Measurements from ENCODE around the gene LDLRAD4. TPM values are rescaled to one million over a fixed set of nuclear protein-coding genes. Genes with fewer than 3 reads are reported as not detected.

LDLRAD4 gene
- polyA plus RNA-seq, 4 donors = 2.7 to 17.6 (median 7.0) TPM

DNA sequence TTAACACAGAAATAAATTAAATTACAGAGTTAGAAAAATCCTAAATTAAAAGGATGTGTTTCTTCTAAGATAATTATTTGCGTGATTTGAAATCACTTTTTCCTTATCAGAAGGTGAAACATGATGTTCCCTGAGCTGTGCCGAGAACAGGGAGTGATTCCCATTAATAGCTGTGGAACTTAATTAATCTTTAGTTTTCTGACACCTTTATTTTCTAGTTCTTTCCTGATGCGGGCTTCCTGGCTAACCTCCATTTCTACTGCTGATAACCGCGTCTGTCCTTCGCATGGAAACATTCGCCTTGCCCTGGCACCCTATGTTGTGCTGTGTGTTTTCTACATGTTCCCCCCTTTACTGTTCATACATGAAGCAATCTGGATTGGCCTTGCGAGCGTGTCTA lies 334.9 kb downstream of the LDLRAD4 start:
- Histone ChIP-seq H3K9me3 (ENCODE audit: control insufficient read depth in 2 of 2, insufficient read depth in 1 of 2, low read depth in 1 of 2, low read length in 1 of 2) (no peaks in the 10 kb centered on the region), H3K36me3 (ENCODE audit: control insufficient read depth in 3 of 3, insufficient read depth in 2 of 3, low read depth in 1 of 3, low read length in 3 of 3) (no peaks in the 10 kb centered on the region), H3K27ac (ENCODE audit: low read depth in 1 of 3, low read length in 2 of 3) (no peak overlapping the region), H3K4me3 (ENCODE audit: low read depth in 1 of 3, low read length in 3 of 3) (no peak overlapping the region), H3K27me3 (ENCODE audit: control insufficient read depth in 3 of 3, insufficient read depth in 3 of 3, low read length in 3 of 3) (peaks cover 0 to 6% (median 0%) of the 10 kb centered on the region in 3 donors), H3K4me1 (ENCODE audit: control insufficient read depth in 3 of 3, insufficient read depth in 2 of 3, low read depth in 1 of 3, low read length in 2 of 3) (peaks cover 0 to 2% (median 0%) of the 10 kb centered on the region in 3 donors)
- no peak for FAIRE-seq
- 84 to 87% (median 84%) methylated on average over 9 of the region's 9 CpGs for WGBS, 3 donors
- no peak for DNase-seq

DNA sequence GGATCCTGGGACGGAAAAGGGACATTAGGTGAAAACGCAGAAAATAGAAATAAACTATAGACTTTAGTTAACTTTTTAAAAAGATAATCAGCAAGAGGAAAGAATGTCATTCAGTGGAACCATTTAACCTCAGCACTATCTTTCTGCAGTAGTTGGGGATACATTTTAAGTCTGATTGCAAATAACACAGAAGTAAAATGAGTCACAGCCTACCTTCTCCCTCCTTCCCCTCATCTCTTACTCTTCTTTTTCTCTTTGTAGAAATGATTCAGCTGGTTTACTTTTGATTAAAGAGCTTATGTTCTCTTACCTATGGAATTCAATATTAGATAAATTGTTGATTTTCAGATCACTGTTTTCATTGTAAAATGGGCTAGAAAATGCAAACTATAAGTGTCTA lies 336.6 kb downstream of the LDLRAD4 start:
- WGBS, 3 donors = 92 to 97% (median 96%) methylated on average over 2 of the region's 2 CpGs
- Histone ChIP-seq H3K4me1 (ENCODE audit: control insufficient read depth in 3 of 3, insufficient read depth in 2 of 3, low read depth in 1 of 3, low read length in 2 of 3) (peaks cover 0 to 3% (median 2%) of the 10 kb centered on the region in 3 donors), H3K36me3 (ENCODE audit: control insufficient read depth in 3 of 3, insufficient read depth in 2 of 3, low read depth in 1 of 3, low read length in 3 of 3) (no peaks in the 10 kb centered on the region), H3K27ac (ENCODE audit: low read depth in 1 of 3, low read length in 2 of 3) (no peak overlapping the region), H3K27me3 (ENCODE audit: control insufficient read depth in 3 of 3, insufficient read depth in 3 of 3, low read length in 3 of 3) (peaks cover 0 to 6% (median 0%) of the 10 kb centered on the region in 3 donors), H3K4me3 (ENCODE audit: low read depth in 1 of 3, low read length in 3 of 3) (no peak overlapping the region), H3K9me3 (ENCODE audit: control insufficient read depth in 2 of 2, insufficient read depth in 1 of 2, low read depth in 1 of 2, low read length in 1 of 2) (no peaks in the 10 kb centered on the region)
- DNase-seq (no peak), FAIRE-seq (no peak)

DNA sequence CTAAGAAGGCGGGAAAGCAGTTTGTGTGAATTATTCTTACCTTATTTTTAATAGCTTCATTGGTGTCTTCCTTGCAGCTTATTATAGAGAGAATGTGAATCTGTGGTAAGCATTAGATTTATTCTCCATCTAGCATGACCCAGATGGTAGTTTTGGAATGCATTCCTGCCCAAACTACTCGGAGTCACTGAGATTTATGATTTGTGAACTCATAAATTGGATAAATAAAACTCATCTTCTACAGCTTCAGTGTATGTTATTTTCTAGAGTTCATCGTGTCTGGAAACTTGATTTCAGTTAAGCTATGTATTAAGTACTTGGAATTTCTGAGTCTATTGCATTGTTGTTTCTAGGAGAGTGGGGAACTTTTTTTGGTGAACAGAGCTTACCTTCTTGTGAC lies 337.3 kb downstream of the LDLRAD4 start:
- DNase-seq (no peak), FAIRE-seq (no peak)
- H3K9me3 ChIP-seq (ENCODE audit: control insufficient read depth in 2 of 2, insufficient read depth in 1 of 2, low read depth in 1 of 2, low read length in 1 of 2) = no peaks in the 10 kb centered on the region
- H3K4me3 ChIP-seq (ENCODE audit: low read depth in 1 of 3, low read length in 3 of 3) = no peak overlapping the region
- H3K4me1 ChIP-seq (ENCODE audit: control insufficient read depth in 3 of 3, insufficient read depth in 2 of 3, low read depth in 1 of 3, low read length in 2 of 3) = peaks cover 0 to 3% (median 2%) of the 10 kb centered on the region in 3 donors
- 57 to 83% (median 79%) methylated on average over 3 of the region's 3 CpGs for WGBS, 3 donors
- no peaks in the 10 kb centered on the region for H3K36me3 ChIP-seq (ENCODE audit: control insufficient read depth in 3 of 3, insufficient read depth in 2 of 3, low read depth in 1 of 3, low read length in 3 of 3)
- H3K27me3 ChIP-seq (ENCODE audit: control insufficient read depth in 3 of 3, insufficient read depth in 3 of 3, low read length in 3 of 3) = peaks cover 0 to 4% (median 0%) of the 10 kb centered on the region in 3 donors
- H3K27ac ChIP-seq (ENCODE audit: low read depth in 1 of 3, low read length in 2 of 3) = no peak overlapping the region

DNA sequence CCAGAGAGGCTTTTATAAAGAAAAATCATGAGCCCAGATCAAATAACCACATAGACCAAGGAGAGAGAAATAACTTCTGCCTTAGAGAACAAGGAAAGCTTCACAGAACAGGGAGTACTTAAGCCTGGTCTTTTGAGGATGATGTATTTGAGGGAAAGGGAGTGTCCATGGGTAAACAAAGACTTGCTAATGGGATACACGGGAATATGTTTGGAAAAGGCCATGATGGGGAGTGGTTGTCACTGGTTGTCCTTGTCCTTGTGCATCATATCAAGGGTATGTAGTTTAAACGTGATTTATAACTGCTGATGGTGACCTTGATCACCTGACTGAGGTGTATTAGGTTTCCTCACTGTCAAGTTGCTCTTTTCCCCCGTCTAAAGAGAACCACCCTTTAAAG lies 337.9 kb downstream of the LDLRAD4 start:
- Histone ChIP-seq H3K27me3 (ENCODE audit: control insufficient read depth in 3 of 3, insufficient read depth in 3 of 3, low read length in 3 of 3) (peaks cover 0 to 4% (median 0%) of the 10 kb centered on the region in 3 donors), H3K36me3 (ENCODE audit: control insufficient read depth in 3 of 3, insufficient read depth in 2 of 3, low read depth in 1 of 3, low read length in 3 of 3) (no peaks in the 10 kb centered on the region), H3K27ac (ENCODE audit: low read depth in 1 of 3, low read length in 2 of 3) (no peak overlapping the region), H3K4me1 (ENCODE audit: control insufficient read depth in 3 of 3, insufficient read depth in 2 of 3, low read depth in 1 of 3, low read length in 2 of 3) (peaks cover 0 to 3% (median 2%) of the 10 kb centered on the region in 3 donors), H3K9me3 (ENCODE audit: control insufficient read depth in 2 of 2, insufficient read depth in 1 of 2, low read depth in 1 of 2, low read length in 1 of 2) (no peaks in the 10 kb centered on the region), H3K4me3 (ENCODE audit: low read depth in 1 of 3, low read length in 3 of 3) (no peak overlapping the region)
- 9 to 51% (median 38%) methylated on average over 3 of the region's 3 CpGs for WGBS, 3 donors
- DNase-seq (no peak), FAIRE-seq (no peak)

DNA sequence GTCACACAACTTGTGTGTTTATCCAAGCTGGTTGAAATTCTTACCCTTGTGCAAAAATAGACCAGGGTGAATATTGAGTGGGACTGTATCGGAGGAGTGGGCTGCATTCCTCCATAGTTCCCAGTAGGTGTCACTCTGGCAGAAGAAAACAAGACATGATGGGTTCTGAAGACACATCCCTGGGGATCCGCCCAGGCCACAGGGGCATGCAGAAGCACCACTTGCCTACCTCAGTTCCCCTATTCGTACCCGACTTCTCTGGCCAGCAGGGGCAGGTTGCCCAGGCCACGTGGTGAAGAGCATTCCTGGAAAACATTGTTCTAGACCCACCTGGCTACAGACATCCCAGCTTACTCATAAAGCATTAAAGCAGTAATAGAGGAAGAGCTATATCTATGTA lies 339.6 kb downstream of the LDLRAD4 start:
- Histone ChIP-seq H3K4me3 (ENCODE audit: low read depth in 1 of 3, low read length in 3 of 3) (no peak overlapping the region), H3K27ac (ENCODE audit: low read depth in 1 of 3, low read length in 2 of 3) (no peak overlapping the region), H3K9me3 (ENCODE audit: control insufficient read depth in 2 of 2, insufficient read depth in 1 of 2, low read depth in 1 of 2, low read length in 1 of 2) (no peaks in the 10 kb centered on the region), H3K36me3 (ENCODE audit: control insufficient read depth in 3 of 3, insufficient read depth in 2 of 3, low read depth in 1 of 3, low read length in 3 of 3) (no peaks in the 10 kb centered on the region), H3K4me1 (ENCODE audit: control insufficient read depth in 3 of 3, insufficient read depth in 2 of 3, low read depth in 1 of 3, low read length in 2 of 3) (peaks cover 0 to 3% (median 2%) of the 10 kb centered on the region in 3 donors), H3K27me3 (ENCODE audit: control insufficient read depth in 3 of 3, insufficient read depth in 3 of 3, low read length in 3 of 3) (no peaks in the 10 kb centered on the region)
- DNase-seq (peak in 1 of 2 donors; percentile 52), FAIRE-seq (no peak)
- 15 to 34% (median 19%) methylated on average over 5 of the region's 5 CpGs for WGBS, 3 donors

DNA sequence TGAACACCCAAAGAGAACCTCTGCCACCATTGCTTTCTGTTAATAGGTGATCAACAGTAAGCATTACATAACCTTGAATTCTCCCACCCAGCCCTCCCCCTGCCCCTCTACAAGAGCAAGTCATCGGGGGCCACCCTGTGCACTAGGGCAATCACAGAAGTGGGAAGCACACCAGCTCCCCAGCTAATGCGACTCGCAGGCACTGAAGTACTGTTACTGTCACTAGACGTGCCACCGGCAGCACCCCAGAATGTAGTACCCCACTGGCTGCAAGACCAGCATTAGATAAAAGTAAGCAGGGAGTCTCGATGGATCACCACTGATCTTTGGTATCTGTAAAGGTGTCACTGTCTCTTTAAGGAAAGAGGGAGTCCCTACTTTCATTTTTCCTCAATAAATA lies 340.2 kb downstream of the LDLRAD4 start:
- Histone ChIP-seq H3K27ac (ENCODE audit: low read depth in 1 of 3, low read length in 2 of 3) (no peak overlapping the region), H3K36me3 (ENCODE audit: control insufficient read depth in 3 of 3, insufficient read depth in 2 of 3, low read depth in 1 of 3, low read length in 3 of 3) (no peaks in the 10 kb centered on the region), H3K4me1 (ENCODE audit: control insufficient read depth in 3 of 3, insufficient read depth in 2 of 3, low read depth in 1 of 3, low read length in 2 of 3) (peaks cover 0 to 3% (median 2%) of the 10 kb centered on the region in 3 donors), H3K9me3 (ENCODE audit: control insufficient read depth in 2 of 2, insufficient read depth in 1 of 2, low read depth in 1 of 2, low read length in 1 of 2) (no peaks in the 10 kb centered on the region), H3K4me3 (ENCODE audit: low read depth in 1 of 3, low read length in 3 of 3) (no peak overlapping the region), H3K27me3 (ENCODE audit: control insufficient read depth in 3 of 3, insufficient read depth in 3 of 3, low read length in 3 of 3) (no peaks in the 10 kb centered on the region)
- FAIRE-seq = no peak
- 66 to 72% (median 69%) methylated on average over 6 of the region's 6 CpGs for WGBS, 3 donors
- DNase-seq = no peak

DNA sequence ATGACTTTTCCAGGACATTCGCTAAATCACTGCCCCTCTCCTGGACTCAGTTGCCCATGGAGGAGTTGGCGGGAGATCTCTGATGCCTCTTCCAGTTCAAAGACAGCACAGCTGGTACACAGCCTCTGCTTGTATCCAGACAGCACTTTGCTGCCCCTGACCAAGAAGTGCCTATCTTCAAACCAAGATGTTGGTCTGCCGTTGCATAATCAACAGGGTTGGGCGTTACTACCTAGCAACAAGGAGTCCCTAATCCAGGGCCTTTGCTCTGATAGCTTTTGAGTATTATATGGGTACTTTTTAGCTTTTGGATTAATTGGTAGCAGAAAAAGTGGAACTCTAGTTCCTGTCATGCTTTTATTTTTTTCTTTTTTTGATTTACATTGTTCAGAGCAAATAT lies 341.2 kb downstream of the LDLRAD4 start:
- Histone ChIP-seq H3K4me1 (ENCODE audit: control insufficient read depth in 3 of 3, insufficient read depth in 2 of 3, low read depth in 1 of 3, low read length in 2 of 3) (peaks cover 0 to 3% (median 2%) of the 10 kb centered on the region in 3 donors), H3K36me3 (ENCODE audit: control insufficient read depth in 3 of 3, insufficient read depth in 2 of 3, low read depth in 1 of 3, low read length in 3 of 3) (no peaks in the 10 kb centered on the region), H3K27ac (ENCODE audit: low read depth in 1 of 3, low read length in 2 of 3) (no peak overlapping the region), H3K4me3 (ENCODE audit: low read depth in 1 of 3, low read length in 3 of 3) (no peak overlapping the region), H3K9me3 (ENCODE audit: control insufficient read depth in 2 of 2, insufficient read depth in 1 of 2, low read depth in 1 of 2, low read length in 1 of 2) (no peaks in the 10 kb centered on the region), H3K27me3 (ENCODE audit: control insufficient read depth in 3 of 3, insufficient read depth in 3 of 3, low read length in 3 of 3) (no peaks in the 10 kb centered on the region)
- WGBS, 3 donors = 60 to 76% (median 66%) methylated on average over 4 of the region's 4 CpGs
- DNase-seq = no peak
- FAIRE-seq = no peak

DNA sequence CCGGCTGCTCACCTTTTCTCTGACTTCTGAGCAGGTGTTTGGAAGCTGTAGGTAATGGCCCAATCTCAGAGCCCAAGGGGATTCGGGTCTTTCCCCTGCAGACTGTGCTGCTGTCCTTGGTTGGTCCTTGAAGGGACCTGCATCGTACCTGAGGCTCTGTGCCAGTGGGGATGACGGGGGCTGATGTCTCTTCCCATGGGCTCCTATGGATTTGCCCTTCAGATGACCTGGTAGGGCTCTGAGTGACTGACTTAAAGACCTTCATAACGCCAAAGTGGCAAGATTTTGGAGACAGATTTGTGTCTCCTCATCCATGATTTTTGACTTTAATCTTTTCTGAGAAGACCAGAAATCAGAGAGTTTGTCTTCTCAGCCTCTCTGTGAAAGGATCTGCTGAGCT lies 341.7 kb downstream of the LDLRAD4 start:
- no peak for FAIRE-seq
- H3K4me3 ChIP-seq (ENCODE audit: low read depth in 1 of 3, low read length in 3 of 3) = no peak overlapping the region
- H3K27me3 ChIP-seq (ENCODE audit: control insufficient read depth in 3 of 3, insufficient read depth in 3 of 3, low read length in 3 of 3) = no peaks in the 10 kb centered on the region
- H3K36me3 ChIP-seq (ENCODE audit: control insufficient read depth in 3 of 3, insufficient read depth in 2 of 3, low read depth in 1 of 3, low read length in 3 of 3) = no peaks in the 10 kb centered on the region
- peaks cover 0 to 3% (median 2%) of the 10 kb centered on the region in 3 donors for H3K4me1 ChIP-seq (ENCODE audit: control insufficient read depth in 3 of 3, insufficient read depth in 2 of 3, low read depth in 1 of 3, low read length in 2 of 3)
- no peak for DNase-seq
- WGBS, 3 donors = 92 to 97% (median 95%) methylated on average over 5 of the region's 5 CpGs
- H3K27ac ChIP-seq (ENCODE audit: low read depth in 1 of 3, low read length in 2 of 3) = no peak overlapping the region
- no peaks in the 10 kb centered on the region for H3K9me3 ChIP-seq (ENCODE audit: control insufficient read depth in 2 of 2, insufficient read depth in 1 of 2, low read depth in 1 of 2, low read length in 1 of 2)

DNA sequence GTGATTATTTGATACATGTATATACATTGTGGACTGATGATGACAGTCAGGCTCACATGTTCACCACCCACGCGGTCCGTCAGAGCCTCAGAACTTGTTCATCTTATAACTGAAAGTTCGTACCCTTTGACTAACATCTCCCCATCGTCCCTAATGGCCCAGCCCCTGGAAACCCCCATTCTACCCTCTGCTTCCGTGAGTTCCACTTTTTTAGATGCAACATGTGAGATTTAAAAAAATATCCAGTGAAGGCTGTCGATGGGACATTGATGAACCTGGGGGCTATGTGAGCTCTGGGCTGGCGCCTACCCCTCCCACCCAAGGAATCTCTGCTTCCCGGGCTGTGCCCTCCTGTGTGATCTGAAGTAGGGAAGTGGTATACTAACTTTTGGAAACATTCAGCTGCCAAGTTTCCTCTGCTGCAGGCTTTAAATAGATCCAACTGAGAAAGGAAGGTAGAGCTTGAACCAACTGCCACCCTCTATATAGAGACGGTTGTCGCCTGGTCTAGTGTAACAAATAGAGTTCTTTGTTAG lies 344.0 kb downstream of the LDLRAD4 start:
- FAIRE-seq (no peak), DNase-seq (no peak)
- peaks cover 0 to 3% (median 2%) of the 10 kb centered on the region in 3 donors for H3K4me1 ChIP-seq (ENCODE audit: control insufficient read depth in 3 of 3, insufficient read depth in 2 of 3, low read depth in 1 of 3, low read length in 2 of 3)
- 50 to 74% (median 59%) methylated on average over 11 of the region's 11 CpGs for WGBS, 3 donors
- H3K4me3 ChIP-seq (ENCODE audit: low read depth in 1 of 3, low read length in 3 of 3) = no peak overlapping the region
- H3K27me3 ChIP-seq (ENCODE audit: control insufficient read depth in 3 of 3, insufficient read depth in 3 of 3, low read length in 3 of 3) = no peaks in the 10 kb centered on the region
- no peak overlapping the region for H3K27ac ChIP-seq (ENCODE audit: low read depth in 1 of 3, low read length in 2 of 3)
- no peaks in the 10 kb centered on the region for H3K9me3 ChIP-seq (ENCODE audit: control insufficient read depth in 2 of 2, insufficient read depth in 1 of 2, low read depth in 1 of 2, low read length in 1 of 2)
- H3K36me3 ChIP-seq (ENCODE audit: control insufficient read depth in 3 of 3, insufficient read depth in 2 of 3, low read depth in 1 of 3, low read length in 3 of 3) = no peaks in the 10 kb centered on the region

Data from small intestine (tissue), 7 donors.